PC-3 (cell line): ENCODE measurements around the gene GMDS.

Experiments
- CTCF ChIP-seq: fragments of 300-600 bp; sonication (generic); conservative IDR thresholded peaks from 2 replicates; pipeline ENCODE4 v1.5.1; 2017; ENCODE audit warnings: antibody characterized with exemption, low read depth, mild to moderate bottlenecking, low read length
- EZH2 ChIP-seq: fragments of 300-600 bp; sonication (generic); IDR thresholded peaks from one replicate; pipeline ENCODE4 v1.6.1; 2017; ENCODE audit warnings: antibody characterized with exemption, mild to moderate bottlenecking, low read length; ENCODE audit not compliant: unreplicated experiment
- EZH2phosphoT487 ChIP-seq: fragments of 300-600 bp; sonication (generic); IDR thresholded peaks from 2 replicates; pipeline ENCODE4 v1.6.1; 2018; ENCODE audit warnings: mild to moderate bottlenecking, antibody characterized with exemption, low read length, borderline replicate concordance

GRCh38 chr6:1609648-1610496 lies 635.5 kb downstream of the GMDS start, which contains the start of gene FOXC1:
- TF ChIP-seq CTCF: no peak
- no peak for TF ChIP-seq EZH2phosphoT487
- no peak for TF ChIP-seq EZH2
